Stimulated activated CD8-positive, alpha-beta memory T cell treated with anti-CD3 and anti-CD28 coated beads, Interleukin-12 subunit alpha, Interleukin-12 subunit beta, amount 100 ng/mL, for 24 hours (primary cell): ENCODE data around the gene ZNF219.

Source experiments
- DNase-seq: peaks from one replicate; pipeline ENCODE4 v3.0.0-alpha.2; 2020; ENCODE audit errors: extremely low read depth

The ZNF219 gene

GRCh38 chr14:21068521-21069387 is 29.7 kb downstream of the ZNF219 start:
- no peak for DNase-seq

GRCh38 chr14:21066882-21067502 is 31.5 kb downstream of the ZNF219 start:
- DNase-seq = no peak

DNA sequence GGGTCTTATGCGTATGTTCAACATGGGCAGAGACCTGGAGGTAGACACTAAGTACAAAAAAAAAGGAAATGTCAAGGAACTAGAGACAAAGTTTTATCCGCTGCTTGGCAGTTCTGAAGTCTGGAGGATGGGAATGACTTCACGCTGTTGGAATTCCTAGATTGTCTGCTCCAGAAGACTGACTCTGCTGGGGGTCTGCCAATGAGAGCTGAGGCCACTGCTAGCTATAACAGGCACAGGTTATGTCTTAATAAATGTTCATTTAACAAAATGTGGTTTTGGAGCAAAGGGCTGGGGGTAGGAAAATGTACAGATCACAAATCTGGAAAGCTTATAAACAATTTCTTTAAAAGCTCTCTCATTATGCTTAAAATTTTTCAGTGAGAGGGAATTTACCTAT is 35.0 kb downstream of the ZNF219 start:
- DNase-seq = no peak

GRCh38 chr14:21061347-21061668 is 37.1 kb downstream of the ZNF219 start:
- DNase-seq = no peak

DNA sequence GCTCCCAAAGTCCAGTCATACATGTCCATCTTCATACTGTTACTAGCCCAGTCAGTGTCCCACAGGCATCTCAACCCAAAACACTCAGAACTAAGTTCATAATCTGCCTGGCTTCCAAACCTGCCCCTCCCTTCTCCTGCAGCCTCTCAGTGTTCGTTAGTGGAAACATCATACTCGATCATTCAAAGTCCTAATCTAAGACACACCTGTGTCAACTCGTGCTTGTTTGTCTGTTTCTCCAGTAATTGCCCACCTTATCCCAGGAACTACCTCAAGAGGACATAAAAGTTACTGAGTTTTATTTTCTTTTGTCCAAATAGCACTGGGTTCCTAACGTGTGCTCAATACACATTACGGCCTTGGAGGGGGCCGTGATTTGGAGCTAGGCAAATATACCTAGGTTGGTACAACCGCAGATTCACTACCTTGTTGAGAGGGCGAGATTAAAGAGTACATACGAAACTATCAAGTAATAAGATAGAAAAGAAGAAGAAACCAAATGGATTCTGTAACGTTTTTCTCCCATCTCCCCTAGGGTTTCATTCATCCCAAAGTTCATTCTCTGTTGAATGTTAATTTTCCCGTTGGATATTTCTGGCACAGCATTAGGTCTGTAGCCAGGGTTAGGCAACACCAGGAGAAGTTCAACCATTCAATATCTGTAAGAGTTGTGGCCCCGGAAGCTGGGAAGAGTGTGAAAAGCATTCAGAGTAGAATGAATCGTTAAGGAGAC is 37.7 kb downstream of the ZNF219 start:
- no peak for DNase-seq

DNA sequence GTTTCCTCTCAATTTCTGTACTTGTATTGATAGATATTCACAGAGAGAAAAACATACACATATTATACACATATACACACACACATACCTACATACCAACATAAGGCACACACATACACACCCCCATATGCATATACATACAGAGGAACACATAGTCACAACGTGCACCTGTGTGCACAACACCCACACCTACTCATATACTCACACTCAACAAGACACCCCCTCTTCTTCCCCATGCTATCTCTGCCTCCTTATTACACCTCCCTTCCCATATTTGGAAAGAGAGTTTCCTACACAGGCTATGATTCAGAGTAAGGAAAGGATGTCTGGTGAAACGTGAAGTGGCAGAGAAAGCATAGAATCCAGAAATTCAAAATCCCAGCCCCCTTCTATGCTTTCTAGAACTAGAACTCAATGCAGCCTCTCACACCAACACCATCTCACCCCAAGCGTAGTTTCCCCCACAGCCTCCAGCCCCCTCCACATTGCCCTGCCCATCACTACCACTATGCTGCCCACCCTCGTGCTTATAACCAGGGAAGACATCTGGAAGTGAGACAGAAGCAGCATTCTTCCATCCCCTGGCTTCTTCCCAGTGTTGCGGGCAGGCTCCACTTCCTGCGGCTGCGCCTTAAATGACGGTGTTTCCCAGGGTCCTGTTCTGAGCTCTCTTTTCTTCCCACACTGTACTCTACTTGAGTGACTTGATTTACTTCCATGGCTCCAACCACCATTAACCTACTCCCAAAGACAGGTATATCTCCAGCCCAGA is 38.4 kb downstream of the ZNF219 start:
- DNase-seq = no peak

DNA sequence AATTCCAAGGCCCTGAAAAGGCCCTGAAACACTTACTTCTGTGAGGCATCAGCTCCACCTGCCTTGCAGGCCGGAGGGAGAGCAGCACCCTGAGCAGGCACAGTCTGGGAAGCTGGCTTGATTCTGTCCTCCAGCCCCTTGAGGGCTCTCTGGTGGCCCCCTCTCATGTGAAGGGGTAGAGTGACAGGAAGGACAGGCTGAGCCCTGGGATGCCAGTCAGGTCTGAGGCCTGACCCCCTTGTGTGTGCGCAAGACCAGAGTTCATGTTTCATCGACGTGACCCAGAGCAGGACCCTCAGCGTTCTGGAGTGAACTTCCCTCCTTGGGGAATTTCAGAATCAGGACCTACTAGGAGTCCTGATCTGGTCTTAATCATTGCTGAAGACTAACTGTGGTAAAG is 39.6 kb downstream of the ZNF219 start:
- DNase-seq = no peak

DNA sequence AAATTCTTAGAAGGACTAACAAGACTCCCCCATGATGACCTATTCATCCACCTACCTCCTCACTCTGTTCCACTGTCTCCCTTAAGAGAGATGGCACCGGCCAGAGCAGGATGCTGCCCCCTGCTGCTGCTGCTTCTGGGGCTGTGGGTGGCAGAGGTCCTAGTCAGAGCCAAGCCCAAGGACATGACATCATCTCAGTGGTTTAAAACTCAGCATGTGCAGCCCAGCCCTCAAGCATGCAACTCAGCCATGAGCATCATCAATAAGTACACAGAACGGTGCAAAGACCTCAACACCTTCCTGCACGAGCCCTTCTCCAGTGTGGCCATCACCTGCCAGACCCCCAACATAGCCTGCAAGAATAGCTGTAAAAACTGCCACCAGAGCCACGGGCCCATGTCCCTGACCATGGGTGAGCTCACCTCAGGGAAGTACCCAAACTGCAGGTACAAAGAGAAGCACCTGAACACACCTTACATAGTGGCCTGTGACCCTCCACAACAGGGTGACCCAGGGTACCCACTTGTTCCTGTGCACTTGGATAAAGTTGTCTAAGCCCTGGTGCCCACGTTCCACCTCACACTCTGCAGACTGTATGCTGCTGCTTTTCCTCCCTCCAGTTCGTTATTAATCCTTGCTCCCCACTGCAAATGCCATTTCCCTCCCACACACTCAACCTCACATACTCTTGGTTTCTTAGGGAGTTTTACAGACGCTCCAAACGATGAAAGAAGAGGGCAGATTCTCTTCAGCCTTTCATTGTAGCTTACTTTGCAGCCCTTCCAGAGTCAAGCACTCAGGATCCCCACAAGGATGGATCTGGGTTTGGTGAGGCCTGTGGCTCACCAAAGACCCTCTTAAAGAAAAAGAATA is 40.4 kb downstream of the ZNF219 start, which contains the start of gene RNASE8:
TSS of gene RNASE8 (plus strand) at position 20 of the 873 bp plus-strand sequence. CDS start at position 91, 71 bp downstream.
- DNase-seq = no peak

DNA sequence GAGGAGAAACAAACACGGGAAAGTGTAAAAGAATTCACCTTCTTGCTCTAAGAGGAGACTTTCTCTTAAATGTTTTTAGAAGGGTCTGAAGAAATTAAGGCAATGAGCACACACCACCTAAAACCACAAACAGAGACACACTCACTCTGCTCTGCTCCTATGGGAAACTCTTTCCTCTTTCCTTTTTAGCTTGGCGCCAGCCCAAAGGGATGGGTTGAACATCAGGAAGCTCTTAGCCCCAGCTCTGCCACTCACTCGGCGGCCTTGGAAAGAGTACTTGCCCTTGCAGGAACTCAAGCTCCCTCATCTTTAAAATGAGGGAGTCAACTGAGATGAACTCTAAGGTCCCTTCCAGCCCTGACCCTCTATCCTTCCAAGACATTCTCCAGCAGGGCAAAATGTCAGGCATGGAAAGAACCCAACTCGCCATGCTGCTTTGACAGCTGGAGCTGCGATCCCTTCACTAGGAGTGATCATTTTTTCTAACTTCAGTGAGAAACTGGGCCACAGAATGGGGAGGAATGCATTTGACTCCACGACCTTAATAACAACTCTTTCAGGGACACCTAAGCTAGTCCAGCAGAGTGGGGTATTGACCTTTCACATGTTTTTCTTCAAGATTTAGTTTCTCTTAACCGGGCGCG is 41.8 kb downstream of the ZNF219 start:
- DNase-seq = no peak

GRCh38 chr14:21055432-21056117 is 42.9 kb downstream of the ZNF219 start:
- DNase-seq = no peak

DNA sequence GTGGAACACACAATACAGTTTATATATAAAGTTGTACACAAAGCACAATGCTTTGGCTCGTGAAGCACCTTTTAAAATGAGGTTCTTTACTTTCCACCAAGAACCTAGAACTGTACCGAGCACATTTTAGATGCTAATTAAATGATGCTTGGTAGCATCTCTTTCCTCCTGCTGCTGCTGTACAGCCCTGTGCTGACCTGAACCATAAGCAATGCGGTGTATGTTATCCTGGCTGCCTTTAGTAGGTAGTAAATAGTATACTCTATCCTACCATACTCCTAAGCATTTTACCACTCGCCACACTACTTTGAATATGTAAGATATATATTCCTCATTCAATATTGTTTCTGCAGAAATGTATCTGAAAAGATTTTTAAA is 43.7 kb downstream of the ZNF219 start:
- no peak for DNase-seq

GRCh38 chr14:21054123-21054767 is 44.2 kb downstream of the ZNF219 start:
- DNase-seq = no peak

GRCh38 chr14:21053184-21054122 is 45.0 kb downstream of the ZNF219 start:
- no peak for DNase-seq

DNA sequence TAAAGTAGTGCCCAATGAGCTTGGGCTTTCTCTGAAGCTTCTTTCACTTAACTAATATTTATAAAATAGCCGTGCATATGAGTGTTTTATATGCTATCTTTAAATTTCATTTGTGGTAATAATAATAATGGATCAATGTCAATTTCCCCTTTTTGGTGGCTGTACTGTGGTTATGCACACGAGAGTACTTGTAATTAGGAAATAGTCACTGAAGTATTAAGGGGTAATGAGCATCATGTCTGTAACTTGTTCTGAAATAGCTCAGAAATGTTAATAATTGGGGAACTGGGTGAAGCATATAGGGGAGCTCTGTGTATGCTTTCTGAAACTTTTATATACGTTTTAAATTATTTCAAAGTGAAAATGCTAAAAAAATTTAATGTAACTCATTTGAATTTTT is 47.9 kb downstream of the ZNF219 start:
- no peak for DNase-seq

DNA sequence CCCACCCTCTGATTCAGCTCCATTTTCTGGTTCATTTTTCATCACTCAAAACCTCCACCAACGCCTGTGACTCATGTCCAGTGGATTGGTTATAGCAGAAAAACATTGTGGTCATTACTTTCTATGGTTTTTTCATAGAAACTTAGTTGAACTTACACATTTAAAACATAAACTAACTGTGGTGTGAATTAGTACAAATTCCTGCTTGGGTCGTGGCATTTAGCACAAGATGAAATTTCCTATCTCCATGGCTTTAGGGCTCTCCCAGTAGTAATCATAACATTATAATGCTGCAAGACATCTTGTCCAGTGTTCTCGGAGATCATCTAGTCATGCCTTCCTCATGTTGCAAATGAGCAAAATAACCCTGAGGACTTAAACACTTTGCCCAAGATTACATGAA is 49.2 kb downstream of the ZNF219 start:
- DNase-seq = no peak

DNA sequence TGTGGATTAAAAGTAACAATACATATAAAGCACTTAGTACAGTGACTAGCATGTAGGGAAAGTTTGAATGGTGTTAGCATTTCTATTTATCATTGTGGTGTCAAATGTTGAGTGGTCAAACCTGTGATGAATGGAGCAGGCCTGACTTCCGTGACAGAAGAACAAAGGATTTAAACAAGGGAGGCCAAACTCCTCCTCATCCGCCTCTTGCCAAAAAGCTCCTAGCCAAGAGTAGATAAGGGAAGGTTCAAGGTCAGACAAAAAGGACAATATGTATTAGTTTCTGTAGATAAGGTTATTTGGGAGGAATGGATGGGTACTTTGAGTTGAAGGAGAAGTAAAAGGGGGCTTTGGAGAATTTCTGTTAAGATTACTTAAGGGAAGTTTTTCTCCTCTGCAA is 49.8 kb downstream of the ZNF219 start:
- DNase-seq = no peak

- no peak for DNase-seq
These were observed 51.1 kb downstream of the ZNF219 start for GRCh38 chr14:21047378-21047781.

DNA sequence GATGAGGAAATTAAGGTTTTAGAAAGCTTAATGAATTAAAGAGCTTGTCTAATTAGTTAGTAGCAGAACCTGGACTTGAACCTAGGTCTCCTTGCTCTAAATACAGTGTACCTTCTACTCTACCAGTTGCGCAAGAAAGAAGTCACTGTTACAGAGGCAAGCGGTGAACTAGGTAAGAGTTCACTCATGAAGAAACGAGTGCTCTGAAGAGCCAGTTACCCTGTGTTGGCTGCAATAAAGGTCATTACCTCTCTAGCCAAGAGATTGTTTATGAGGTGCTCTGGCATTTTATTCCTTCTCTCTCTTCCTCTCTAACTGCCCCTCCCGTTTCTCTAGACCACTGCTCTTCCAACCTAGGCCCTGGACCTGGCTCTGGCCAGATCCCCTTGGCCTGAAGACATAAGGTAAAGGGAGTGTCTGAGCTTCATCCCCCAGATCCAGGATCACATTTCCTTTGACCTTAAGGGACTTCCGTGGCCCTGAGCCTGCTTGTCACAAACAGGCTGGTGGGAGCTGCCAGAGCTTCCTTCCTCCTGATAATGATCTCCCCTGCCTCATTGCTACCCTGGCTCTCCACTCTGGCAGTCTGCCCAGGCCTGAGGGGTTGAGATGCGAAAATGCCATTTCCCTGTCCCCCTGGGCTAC is 54.4 kb downstream of the ZNF219 start:
- DNase-seq = no peak
